ENCODE measurements around the gene ZMAT3.
"Not testable (repeated sequence)": the region's sequence is repeated elsewhere in the genome, so short reads cannot be mapped to it uniquely, and the experiment has no call there.

ZMAT3 gene

DNA sequence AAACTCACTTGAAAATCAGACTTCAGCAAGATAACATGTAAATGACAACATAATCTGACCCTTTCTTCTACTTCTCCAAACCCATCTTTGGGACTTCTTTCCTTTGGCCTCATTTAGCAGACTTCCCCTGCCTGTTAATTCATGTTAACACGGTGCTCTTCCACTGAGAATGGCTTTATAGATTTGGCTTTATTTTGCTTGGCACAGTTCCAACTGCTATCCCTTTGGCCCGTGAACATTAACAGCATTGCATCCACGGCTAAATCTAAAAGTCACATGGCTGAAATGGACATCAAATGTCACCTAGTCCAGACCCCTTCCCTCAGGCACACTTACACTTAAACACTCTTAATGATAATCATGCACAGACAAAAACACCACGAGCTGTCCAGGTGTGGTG, 3.8 kb downstream of the ZMAT3 start:
- no peak for DNase-seq

DNA sequence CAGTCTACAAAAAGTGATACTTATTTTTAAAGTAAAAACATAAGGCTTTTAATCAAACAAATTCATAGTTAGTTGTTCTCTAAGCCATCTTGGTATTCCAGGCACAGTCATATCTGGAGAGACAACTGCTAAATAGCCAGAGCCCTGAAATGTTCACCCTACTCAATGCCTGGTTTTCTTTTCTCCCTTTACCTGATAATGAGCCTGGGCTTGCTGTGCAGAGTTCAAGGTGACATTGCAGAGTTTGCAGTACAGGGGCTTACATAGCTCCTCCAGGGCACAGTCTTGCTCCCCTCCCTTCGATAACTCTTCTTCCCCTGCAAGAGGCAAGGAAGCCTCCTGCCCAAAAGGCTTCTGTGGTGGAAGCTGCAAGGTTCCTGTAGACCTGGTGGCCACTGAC, 4.3 kb downstream of the ZMAT3 start:
- DNase-seq: no peak

DNA sequence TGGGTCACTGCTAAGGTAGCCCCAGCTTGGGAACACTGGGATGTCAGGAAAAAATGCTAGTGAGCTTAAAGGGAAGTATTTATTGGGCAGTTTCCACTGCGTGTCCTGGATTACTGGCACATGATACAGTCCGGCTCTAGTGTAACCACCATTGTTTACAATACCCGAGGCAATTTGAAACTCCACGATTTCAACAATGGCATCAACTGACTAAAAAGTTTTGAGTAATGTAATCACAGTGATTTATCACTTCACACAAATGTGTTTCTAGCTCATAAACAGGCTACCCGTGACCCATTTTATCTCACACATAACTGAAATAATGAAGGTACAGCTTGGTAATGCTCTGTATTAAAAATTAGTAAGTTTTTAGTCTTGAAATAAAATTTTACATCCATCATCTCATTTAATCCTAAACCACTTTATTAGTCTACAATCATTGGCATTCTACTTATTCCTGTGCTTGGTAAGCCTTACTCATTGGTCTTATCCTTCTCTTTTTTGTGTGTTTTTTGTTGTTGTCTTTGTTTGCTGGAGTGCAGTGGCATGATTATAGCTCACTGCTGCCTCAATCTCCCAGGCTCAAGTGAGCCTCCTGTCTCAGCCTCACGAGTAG, 7.6 kb downstream of the ZMAT3 start:
- DNase-seq: no peak

DNA sequence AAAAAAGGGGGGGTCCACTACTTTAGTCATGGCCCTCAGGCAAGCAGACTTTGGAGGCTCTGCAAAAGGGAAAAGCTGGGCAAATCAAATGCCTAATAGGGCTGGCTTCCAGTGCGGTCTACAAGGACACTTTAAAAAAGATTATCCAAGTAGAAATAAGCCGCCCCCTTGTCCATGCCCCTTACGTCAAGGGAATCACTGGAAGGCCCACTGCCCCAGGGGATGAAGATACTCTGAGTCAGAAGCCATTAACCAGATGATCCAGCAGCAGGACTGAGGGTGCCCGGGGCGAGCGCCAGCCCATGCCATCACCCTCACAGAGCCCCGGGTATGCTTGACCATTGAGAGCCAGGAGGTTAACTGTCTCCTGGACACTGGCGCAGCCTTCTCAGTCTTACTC, 15.3 kb downstream of the ZMAT3 start:
- DNase-seq: no peak

DNA sequence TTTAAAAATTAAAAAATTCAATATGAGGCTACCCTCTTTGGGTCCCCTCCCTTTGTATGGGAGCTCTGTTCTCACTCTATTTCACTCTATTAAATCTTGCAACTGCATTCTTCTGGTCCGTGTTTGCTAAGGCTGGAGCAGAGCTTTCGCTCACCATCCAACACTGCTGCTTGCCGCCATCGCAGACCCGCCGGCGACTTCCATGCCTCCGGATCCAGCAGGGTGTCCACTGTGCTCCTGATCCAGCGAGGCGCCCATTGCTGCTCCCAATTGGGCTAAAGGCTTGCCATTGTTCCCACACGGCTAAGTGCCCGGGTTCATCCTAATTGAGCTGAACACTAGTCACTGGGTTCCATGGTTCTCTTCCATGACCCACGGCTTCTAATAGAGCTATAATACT, 17.0 kb downstream of the ZMAT3 start:
- not testable (repeated sequence) for DNase-seq

DNA sequence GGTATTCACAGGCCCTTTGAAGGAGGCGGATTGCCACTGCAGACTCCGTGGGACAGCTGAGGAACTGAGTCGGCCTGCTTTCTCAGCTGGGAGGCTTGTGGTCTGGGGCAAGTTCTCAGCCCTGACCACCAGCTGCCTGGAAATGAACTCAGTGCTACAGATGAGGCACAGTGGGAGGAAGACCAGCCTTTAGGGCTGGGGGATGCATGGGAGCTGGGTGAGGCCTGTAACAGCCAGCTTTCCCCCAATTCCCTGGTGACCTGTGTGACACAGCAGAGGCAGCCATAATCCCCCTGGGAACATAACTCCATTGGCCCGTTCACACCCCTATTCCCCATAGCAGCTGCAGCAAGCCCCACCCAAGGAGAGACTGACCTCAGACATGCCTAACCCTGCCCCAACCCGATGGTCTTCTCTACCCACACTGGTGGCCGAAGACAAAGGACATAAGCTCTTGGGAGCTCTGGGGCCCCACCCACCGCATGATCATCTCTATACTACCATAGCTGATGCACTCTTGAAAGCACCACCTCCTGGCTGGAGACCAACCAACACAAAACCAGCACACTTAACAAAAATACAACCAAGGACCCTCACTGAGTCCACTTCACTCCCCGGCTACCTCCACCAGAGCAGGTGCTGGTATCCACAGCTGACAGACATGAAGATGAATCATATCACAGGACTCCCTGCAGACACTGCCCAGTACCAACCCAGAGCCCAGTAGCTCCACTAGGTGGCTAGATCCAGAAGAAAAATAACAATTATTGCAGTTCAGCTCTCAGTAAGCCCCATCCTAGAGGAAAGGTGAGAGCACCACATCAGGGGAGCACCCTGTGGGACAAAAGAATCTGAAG, 24.9 kb downstream of the ZMAT3 start:
- DNase-seq: no peak

DNA sequence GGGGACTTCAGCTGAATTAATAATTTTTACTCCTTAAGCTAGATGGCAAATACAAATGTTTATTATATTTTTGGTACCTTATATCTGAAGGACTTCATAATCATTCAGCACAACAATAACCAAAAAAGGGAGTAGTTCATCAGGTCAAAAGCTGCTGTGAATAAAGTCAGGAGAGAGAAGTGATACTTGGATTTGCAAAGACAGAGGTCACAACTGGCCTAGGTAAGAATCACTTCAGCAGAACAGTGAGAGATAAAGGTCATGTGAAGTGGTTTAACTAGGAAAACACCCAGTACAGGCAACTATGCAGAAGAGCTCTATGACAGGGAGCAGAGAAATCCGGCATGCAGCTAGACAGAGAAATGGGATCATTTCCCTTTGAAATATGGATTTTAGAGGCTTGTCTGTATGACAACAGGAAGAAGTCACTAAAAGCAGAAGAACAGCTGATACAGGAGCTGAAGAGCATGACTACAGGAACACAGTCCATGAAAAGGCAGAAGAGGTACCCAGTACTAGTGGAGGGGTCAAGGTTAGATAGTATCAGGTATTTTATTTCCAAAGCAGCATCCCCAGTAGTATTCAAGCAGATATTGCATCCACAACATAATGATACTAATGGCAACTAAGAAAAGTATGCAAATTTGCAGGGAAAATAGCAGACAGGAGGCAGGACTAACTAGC, 25.7 kb downstream of the ZMAT3 start:
- DNase-seq: no peak

DNA sequence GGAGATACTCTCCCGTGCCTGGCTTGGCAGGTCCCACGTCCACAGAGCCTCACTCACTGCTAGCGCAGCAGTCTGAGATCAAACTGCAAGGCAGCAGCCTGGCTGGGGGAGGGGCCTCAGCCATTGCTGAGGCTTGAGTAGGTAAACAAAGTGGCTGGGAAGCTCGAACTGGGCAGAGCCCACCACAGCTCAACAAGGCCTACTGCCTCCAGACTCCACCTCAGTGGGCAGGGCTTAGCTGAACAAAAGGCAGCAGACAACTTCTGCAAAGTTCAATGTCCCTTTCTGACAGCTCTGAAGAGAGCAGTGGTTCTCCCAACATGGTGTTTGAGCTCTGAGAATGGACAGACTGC, 32.7 kb downstream of the ZMAT3 start:
- not testable (repeated sequence) for DNase-seq

DNA sequence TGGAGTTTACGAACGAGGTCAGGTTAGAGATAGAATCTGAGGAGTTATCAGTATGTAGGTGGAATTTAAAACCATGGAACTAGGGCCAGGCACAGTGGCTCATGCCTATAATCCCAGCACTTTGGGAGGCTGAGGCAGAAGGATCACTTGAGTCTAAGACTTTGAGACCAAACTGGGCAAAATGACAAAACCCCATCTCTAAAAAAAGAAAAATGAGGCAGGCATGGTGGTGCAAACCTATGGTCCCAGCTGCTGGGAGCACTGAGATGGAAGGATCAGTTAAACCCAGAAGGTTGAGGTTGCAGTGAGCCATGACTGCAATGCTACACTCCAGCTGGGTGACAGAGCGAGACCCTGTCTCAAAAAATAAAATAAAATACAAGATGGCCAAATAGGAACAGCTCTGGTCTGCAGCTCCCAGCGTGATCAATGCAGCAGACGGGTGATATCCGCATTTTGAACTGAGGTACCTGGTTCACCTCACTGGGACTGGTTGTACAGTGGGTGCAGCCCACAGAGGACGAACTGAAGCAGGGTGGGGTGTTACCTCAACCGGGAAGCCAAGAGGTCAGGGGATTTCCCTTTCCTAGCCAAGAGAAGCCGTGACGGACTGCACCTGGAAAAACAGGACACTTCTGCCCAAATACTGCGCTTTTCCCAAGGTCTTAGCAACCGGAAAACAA, 33.3 kb downstream of the ZMAT3 start:
- no peak for DNase-seq

DNA sequence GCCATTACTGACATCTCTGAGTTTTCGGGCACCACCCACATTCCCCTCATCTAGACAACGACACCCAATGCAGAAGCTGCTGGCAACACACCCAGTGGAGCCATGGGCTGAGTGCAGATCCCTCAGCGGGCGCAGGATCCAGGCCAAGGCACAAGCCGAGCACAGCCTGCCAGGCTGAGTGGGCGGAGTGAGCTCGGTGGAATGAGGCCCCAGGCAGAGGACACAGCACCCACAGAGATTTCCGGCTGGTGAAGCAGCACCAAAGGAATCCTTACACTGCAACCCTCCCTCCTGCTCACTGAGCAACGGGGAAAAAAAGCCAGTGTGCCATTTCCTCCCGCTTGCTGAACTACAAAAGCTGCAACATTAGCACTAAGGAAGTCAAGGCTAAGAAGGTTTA, 34.3 kb downstream of the ZMAT3 start:
- DNase-seq: no peak

DNA sequence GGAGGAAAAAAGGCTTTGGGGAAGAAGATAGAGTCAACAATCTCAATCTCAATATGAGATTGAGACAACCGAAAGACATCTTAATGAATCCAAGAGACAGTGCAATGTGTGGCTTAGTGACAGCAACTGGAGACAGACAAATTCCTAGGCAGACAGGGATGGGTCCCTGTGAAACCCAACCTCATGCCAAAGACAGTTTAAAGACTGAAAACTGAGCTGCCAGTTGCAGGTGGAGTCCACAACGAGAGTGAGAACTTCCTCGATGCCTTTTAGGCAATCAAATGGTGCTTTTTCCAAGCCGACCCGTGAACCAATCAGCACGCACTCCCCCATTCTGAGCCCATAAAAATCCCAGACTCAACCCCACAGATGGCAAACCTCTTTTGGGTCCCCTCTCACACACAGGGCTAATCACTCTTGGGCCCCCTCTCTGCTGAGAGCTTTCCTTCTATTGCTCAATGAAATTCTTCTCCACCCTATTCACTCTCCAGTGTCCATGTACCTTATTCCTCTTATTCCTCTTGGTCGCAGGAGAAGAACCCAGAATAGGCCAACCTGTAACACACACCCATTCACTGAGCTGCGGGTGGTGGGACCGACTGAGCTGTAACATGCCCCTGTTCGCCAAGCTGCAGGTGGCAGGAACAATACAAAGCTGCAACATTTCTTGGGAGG, 34.8 kb downstream of the ZMAT3 start:
- DNase-seq: no peak

DNA sequence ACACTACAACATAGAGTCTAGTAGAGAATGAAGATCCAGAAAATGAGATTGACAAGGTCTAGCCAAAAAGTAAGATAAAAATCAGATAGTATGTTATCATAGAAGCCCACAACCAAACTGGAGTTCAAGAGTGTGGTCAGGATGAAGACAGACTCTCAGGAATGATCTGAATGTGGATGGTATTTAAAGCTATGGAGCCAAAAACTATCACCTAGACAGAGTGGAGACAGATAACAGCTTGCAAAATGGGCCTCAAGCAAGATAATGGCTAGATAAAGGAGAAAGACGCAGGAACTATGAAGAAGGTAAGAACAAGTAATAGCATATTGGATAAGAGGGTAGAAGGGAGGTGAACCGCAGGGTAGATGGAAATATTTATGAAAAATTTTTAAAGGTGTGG, 35.4 kb downstream of the ZMAT3 start:
- no peak for DNase-seq

DNA sequence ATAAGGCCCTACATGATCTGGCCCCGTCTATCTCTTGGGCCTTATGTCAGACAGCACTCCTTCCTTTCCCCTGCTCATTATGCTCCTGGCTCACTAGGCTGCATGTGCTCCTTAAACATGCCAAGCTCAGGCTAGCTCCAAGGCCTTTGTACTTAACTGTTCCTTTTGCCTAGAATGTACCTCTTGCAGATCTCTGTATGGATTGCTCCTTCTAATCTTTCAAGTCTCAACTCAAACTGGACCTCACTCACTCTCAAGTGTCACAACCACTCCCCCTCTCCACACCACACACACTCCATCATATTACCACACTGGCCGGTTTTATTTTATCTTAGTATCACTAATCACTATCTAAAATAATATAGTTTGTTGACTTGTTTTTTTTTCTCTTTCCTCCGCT, 36.4 kb downstream of the ZMAT3 start:
- DNase-seq: no peak

DNA sequence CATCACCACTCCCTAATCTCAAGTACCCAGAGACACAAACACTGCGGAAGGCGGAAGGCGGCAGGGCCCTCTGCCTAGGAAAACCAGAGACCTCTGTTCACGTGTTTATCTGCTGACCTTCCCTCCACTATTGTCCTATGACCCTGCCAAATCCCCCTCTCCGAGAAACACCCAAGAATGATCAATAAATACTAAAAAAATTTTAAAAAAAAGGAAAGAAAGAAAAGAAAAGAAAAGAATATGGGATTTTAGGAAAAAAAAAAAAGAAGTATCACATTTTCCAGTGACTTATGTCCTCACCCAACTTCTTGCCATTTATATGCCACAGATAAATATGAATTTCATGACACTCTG, 38.3 kb downstream of the ZMAT3 start:
- not testable (repeated sequence) for DNase-seq

DNA sequence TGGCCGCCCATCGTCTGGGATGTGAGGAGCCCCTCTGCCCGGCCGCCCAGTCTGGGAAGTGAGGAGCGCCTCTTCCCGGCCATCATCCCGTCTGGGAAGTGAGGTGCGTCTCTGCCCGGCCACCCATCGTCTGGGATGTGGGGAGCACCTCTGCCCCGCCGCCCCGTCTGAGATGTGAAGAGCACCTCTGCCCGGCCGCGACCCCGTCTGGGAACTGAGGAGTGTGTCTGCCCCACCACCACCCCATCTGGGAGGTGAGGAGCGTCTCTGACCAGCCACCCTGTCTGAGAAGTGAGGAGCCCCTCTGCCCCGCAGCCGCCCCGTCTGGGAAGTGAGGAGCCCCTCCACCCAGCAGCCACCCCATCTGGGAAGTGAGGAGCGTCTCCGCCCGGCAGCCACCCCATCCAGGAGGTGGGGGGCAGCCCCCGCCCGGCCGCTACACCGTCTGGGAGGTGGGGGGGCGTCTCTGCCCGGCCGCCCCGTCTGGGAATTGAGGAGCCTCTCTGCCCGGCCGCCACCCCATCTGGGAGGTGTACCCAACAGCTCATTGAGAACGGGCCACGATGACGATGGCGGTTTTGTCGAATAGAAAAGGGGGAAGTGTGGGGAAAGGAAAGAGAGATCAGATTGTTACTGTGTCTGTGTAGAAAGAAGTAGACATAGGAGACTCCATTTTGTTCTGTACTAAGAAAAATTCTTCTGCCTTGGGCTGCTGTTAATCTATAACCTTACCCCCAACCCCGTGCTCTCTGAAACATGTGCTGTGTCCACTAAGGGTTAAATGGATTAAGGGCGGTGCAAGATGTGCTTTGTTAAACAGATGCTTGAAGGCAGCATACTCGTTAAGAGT, 38.9 kb downstream of the ZMAT3 start:
- not testable (repeated sequence) for DNase-seq

DNA sequence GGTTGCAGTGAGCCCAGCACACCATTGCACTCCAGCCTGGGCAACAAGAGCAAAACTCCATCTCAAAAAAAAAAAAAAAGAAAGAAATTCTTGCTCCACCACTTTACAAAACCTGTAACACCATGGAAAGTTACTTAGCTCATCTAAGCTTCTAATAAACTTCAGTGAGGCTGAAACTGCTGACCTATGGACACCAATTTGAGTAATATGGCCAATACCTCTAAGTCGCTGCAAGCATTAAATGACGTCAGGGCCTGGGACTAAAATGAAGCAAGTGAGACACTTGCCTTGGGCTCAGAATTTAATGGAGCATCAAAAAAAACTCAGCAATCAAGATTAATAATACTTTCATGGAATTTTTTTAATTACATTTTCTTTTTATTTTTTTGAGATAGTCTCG, 42.5 kb downstream of the ZMAT3 start:
- no peak for DNase-seq

DNA sequence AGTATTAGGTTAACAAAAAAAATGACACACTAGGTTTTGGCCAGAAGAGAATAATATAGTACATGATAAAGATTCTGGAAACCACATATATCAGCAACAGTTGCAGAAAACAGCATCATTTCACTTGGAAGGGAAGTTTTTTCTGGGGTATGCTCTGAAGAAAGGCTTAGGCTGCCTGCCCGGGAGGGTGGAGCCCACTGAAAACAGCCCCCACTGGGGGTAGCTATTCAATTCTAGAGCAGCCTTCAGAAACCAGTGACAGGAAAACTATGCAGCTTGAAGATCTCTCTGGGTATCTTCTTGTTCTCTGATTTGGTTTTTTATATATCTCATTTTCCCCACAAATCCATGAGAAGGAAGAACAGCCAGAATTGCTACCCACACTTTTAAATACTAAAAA, 43.2 kb downstream of the ZMAT3 start:
- DNase-seq: no peak

DNA sequence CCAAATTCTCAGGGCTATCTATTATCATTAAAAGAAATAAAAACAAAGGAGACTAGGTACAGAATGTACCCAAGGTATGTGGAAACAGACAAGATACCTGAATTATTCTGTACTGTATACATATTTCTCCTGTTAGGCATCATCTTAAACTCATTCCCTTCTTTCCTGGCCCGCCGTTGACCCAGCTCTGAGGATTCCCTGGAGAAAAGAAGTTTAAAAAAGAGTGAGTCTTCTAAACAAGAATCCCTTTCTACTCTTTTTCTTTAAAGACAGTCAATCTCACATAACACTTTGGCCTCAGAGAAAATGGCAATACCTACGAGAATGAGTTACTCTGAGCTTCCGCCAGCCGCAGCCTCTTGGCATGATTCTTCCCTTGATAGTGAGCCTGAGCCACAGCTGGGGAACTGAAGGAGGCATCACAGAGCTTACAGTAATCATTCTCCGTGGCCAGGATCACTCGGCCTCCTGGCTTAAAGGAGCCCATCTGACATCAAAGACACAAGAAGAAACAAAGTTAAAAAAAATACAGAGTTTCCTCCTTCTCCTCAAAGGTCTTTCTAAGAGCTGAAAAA, 44.2 kb downstream of the ZMAT3 start:
- no peak for DNase-seq

DNA sequence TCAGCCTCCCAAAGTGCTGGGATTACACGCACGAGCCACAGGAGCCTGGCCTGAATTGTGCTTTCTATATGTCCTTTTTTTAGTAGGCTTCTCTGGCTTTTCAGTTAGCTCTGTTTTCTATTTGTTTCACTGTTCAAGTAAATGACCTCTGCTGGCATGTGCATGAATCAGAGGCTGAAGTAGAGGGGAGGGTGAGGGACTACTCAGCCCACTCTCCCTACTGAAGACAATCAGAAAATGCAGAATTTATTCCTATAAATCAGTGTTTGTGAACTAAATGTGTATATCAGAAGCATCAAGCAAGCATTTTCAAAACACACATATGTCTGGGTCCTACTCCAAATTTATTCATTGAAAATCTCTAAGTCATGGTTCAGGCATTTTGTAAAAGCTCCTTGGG, 45.0 kb downstream of the ZMAT3 start:
- DNase-seq: no peak

DNA sequence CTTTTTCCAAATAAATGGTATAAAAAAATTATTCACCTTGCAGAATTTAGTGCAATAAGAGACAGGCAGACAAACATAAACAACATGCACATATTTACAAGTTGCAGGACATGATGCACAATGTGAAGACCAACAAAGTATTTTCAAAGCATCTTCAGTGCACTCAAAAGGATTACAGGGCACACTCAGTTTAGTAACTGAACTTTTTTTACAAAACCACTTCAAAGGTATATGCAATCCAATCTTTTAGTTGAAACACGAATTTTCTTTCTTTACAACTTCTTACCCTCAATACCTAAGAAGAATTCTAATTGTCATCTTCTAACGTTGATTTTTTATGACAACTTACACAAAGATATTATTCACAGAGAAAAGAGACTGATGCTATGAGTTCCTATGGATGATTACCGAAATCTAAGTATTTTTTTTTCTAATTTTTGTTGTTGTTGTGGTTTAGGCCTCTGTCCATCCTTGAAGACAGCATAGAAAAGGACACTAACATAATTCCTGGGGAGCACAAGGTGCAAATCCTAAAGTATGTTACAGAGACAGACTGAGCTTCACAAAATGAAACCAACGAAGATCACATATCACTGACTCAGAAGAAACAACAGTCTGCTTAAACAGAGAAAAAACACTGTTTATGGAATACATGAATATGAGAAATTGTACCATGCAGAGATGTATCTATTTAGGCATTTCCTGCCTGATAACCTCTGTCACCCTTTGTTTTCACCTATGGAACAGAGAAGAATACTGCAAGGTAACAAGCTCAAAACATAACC, 50.3 kb downstream of the ZMAT3 start:
- no peak for DNase-seq

DNA sequence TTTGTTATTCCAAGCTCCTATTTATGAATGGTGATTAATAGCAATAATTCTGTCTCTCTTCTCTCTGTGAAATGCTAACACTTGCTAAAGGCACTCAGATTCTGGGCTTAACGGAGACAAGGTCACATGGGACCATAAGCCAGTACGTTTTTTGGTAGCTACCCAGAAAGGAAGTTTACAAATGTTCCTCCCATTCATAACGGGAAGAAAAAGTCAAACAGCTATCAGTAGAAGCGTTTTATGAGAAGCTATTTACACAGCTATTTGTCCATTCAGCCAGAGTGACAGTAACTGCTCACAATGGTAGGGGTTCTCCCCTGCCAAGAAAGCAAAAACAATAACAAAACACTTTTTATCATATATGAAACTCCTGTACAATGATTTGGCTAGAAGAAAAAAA, 51.5 kb downstream of the ZMAT3 start:
- no peak for DNase-seq
